MCF 10A (cell line): ENCODE data around the gene ZMYM4. TPM values are rescaled to one million over a fixed set of nuclear protein-coding genes. Genes with fewer than 3 reads are reported as not detected.

Source experiments
- BruUV-seq: library from RNA; stranded (reverse); fragments of 400-500 nt; replicated peaks from 2 replicates; lab custom pipeline; 2021; lab: Mats Ljungman, UMichigan
- CTCF ChIA-PET: fragments of 300-600 bp; sonication (Branson Sonifier 250); formaldehyde crosslinking; extraction: SDS; loops from one replicate; lab custom pipeline; 2021; ENCODE audit warnings: antibody characterized with exemption, inconsistent platforms; lab: Yijun Ruan, JAX
- POLR2A ChIA-PET: fragments of 300-600, 350-650 bp; sonication (Branson Sonifier 250); formaldehyde crosslinking; extraction: SDS; loops from one replicate; lab custom pipeline; 2020; ENCODE audit warnings: antibody characterized with exemption, inconsistent platforms; lab: Yijun Ruan, JAX
- DNase-seq: peaks from one replicate; pipeline ENCODE4 v3.0.0-alpha.2; 2018; ENCODE audit not compliant: unreplicated experiment
- H3K27ac Mint-ChIP-seq: one replicate; pipeline ENCODE4 v1.8.0; 2022; ENCODE audit warnings: mild to moderate bottlenecking, low read depth, mixed read lengths; ENCODE audit not compliant: unreplicated experiment
- H3K27me3 Mint-ChIP-seq: one replicate; pipeline ENCODE4 v1.8.0; 2022; ENCODE audit warnings: mixed read lengths; ENCODE audit not compliant: insufficient read depth, unreplicated experiment
- H3K36me3 Mint-ChIP-seq: one replicate; pipeline ENCODE4 v1.8.0; 2022; ENCODE audit warnings: mild to moderate bottlenecking, moderate library complexity, mixed read lengths; ENCODE audit not compliant: insufficient read depth, unreplicated experiment
- H3K4me1 Mint-ChIP-seq: one replicate; pipeline ENCODE4 v1.8.0; 2022; ENCODE audit warnings: mixed read lengths; ENCODE audit not compliant: insufficient read depth, unreplicated experiment
- H3K4me3 Mint-ChIP-seq: one replicate; pipeline ENCODE4 v1.8.0; 2022; ENCODE audit warnings: mild to moderate bottlenecking, moderate library complexity, mixed read lengths; ENCODE audit not compliant: unreplicated experiment
- H3K9me3 Mint-ChIP-seq: one replicate; pipeline ENCODE4 v1.8.0; 2022; ENCODE audit warnings: mixed read lengths; ENCODE audit not compliant: unreplicated experiment
- intact Hi-C: fragments of 100-400 bp; cut with micrococcal nuclease; formaldehyde crosslinking; loops from 2 replicates; pipeline ENCODE4 v1.14.1; 2022
- total RNA-seq: library from RNA; stranded (reverse); gene quantifications from 2 replicates; pipeline ENCODE4 v1.2.3, GENCODE V29; 2022
- TF ChIP-seq, protein P1 (sequence below): fragments of 200-600 bp; IDR thresholded peaks from one replicate; pipeline ENCODE4 v1.8.0; 2022; ENCODE audit warnings: antibody characterized with exemption, mild to moderate bottlenecking; ENCODE audit not compliant: unreplicated experiment

Gene ZMYM4
- total RNA-seq, 1 experiment from 2014 or later: 62.0 TPM

DNA sequence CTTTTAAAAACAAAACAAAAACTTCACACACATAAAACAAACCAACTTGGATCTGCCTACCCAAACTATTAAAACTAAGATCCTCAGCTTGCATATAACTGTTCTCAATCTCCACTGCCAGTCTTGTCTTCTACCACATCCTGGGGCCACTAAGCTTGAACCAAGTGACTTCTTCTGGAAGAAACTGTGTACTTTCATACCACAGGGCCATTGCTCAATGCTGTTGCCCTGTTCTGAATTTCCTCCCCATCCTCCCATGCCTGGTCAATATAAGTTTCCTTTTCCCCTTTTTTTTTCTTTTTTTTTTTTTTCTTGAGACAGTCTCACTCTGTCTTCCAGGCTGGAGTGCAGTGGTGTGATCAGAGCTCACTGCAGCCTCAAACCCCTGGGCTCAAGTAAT is 178.8 kb downstream of the ZMYM4 start:
- no peak for DNase-seq
- peaks cover 11% of the 10 kb centered on the region for H3K4me1 Mint-ChIP-seq
- H3K36me3 Mint-ChIP-seq: peaks cover 41% of the 10 kb centered on the region
- BruUV-seq: no TSS peak
- H3K27ac Mint-ChIP-seq: peak overlapping the region; percentile 91
- CTCF ChIA-PET: interaction anchor here (0.6 to 6.9 kb wide), 5 partner anchors 24 to 248 kb away, joined by 3 to 177 read pairs (median 3); no protein-coding TSS in a partner anchor
- intact Hi-C loops: loop anchor here (5.0 kb wide), 1 partner anchor 255 kb away; the partner anchor contains the start of gene SFPQ
- TF ChIP-seq, protein P1, sequence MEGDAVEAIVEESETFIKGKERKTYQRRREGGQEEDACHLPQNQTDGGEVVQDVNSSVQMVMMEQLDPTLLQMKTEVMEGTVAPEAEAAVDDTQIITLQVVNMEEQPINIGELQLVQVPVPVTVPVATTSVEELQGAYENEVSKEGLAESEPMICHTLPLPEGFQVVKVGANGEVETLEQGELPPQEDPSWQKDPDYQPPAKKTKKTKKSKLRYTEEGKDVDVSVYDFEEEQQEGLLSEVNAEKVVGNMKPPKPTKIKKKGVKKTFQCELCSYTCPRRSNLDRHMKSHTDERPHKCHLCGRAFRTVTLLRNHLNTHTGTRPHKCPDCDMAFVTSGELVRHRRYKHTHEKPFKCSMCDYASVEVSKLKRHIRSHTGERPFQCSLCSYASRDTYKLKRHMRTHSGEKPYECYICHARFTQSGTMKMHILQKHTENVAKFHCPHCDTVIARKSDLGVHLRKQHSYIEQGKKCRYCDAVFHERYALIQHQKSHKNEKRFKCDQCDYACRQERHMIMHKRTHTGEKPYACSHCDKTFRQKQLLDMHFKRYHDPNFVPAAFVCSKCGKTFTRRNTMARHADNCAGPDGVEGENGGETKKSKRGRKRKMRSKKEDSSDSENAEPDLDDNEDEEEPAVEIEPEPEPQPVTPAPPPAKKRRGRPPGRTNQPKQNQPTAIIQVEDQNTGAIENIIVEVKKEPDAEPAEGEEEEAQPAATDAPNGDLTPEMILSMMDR: no peak
- H3K27me3 Mint-ChIP-seq: no peaks in the 10 kb centered on the region
- no peak overlapping the region for H3K4me3 Mint-ChIP-seq
- H3K9me3 Mint-ChIP-seq: no peaks in the 10 kb centered on the region
- POLR2A ChIA-PET: interaction anchor here (0.7 to 7.5 kb wide), 7 partner anchors 9 to 484 kb away, joined by 3 to 212 read pairs (median 3); partner anchors contain the start of genes AGO3, KIAA0319L and NCDN

DNA sequence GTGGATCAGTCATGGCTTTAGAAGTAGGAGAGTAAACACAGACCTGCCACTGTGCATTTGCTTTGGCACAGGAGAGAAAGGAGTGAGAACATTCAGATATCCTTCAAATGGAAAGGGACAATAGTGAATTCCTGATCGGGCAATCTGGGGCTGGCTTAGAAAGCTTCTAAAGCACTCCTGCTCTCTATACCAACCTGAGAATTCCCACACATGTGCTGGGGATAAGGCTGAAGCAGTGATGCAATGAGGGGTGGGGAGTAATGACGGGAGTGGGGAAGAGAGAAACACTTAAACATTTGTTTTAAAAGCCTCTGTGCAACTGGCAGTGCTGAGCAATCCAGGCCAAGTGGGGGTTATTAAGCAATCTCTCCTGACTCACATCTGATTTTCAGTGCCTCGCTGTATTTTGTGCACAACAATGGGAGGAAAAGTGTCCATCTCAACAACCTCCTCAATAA is 179.9 kb downstream of the ZMYM4 start:
- Mint-ChIP-seq H3K27me3 (no peaks in the 10 kb centered on the region), H3K4me3 (peak overlapping the region; percentile 41), H3K36me3 (peaks cover 33% of the 10 kb centered on the region), H3K9me3 (no peaks in the 10 kb centered on the region), H3K4me1 (peaks cover 19% of the 10 kb centered on the region), H3K27ac (peak overlapping the region; percentile 91)
- ChIA-PET POLR2A (interaction anchor here (0.5 to 7.5 kb wide), 13 partner anchors 8 to 363 kb away, joined by 3 to 212 read pairs (median 3); partner anchors contain the start of genes CLSPN, KIAA0319L and NCDN), CTCF (interaction anchor here (0.6 to 6.9 kb wide), 8 partner anchors 9 to 328 kb away, joined by 3 to 177 read pairs (median 31); no protein-coding TSS in a partner anchor)
- intact Hi-C loops: loop anchor here (2.0 to 5.0 kb wide), 2 partner anchors 108 to 256 kb away; partner anchors contain the start of genes KIAA0319L, NCDN and SFPQ
- BruUV-seq: no TSS peak
- peak; percentile 96 for DNase-seq
- TF ChIP-seq, protein P1: no peak

DNA sequence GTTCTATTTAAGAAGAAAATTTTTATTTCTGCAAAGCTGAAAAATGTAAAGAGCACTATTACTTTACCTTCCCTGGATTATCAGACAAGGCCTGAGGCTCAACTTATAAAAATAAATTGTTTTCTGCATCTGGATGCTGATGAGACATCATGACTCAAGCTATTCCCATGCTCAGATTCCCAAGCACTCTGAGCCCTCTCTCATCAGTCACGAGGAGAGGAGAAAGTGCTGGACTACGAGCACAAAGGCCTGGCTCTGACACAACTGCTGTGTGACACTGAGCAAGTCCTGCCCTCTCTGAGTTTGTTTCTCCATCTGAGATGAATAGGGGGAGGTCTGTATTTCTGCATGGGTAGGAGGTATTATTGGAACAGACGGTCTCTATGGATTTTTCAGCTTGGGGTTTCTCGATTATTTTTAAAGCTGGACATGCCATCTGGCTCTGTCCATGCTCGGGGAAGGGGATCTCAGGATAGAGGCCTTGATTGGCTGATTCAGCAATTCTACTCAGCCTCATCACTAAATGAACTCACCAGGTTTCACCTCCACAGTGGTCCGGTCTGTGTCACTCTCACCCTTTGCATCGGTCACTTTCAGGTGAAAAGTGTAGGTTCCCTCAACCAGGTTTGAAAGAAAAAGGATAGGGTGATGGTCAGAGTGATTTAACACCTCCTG is 181.0 kb downstream of the ZMYM4 start:
- no peak overlapping the region for H3K4me3 Mint-ChIP-seq
- peak overlapping the region; percentile 91 for H3K27ac Mint-ChIP-seq
- ChIA-PET CTCF (interaction anchor here (0.5 to 6.9 kb wide), 16 partner anchors 9 to 321 kb away, joined by 3 to 177 read pairs (median 8); no protein-coding TSS in a partner anchor), POLR2A (interaction anchor here (0.6 to 7.5 kb wide), 13 partner anchors 10 to 937 kb away, joined by 3 to 212 read pairs (median 4); partner anchors contain the start of genes AGO3, CLSPN, KIAA0319L and NCDN)
- no peaks in the 10 kb centered on the region for H3K9me3 Mint-ChIP-seq
- peaks cover 19% of the 10 kb centered on the region for H3K4me1 Mint-ChIP-seq
- H3K36me3 Mint-ChIP-seq: peaks cover 42% of the 10 kb centered on the region
- H3K27me3 Mint-ChIP-seq: no peaks in the 10 kb centered on the region
- intact Hi-C loops: loop anchor here (2.0 to 5.0 kb wide), 4 partner anchors 107 to 325 kb away; partner anchors contain the start of genes KIAA0319L, NCDN and SFPQ
- no TSS peak for BruUV-seq
- TF ChIP-seq, protein P1: no peak
- peak; percentile 88 for DNase-seq
